BLaER1 (cell line): ENCODE data around the gene PRUNE1.

ENCODE experiments used
- H3K27ac ChIP-seq: shearing (Covaris generic); formaldehyde crosslinking; 2 replicates; pipeline ENCODE4 v1.8.1; 2022
- H3K27me3 ChIP-seq: shearing (Covaris generic); formaldehyde crosslinking; 2 replicates; pipeline ENCODE4 v1.8.1; 2022
- H3K36me3 ChIP-seq: shearing (Covaris generic); formaldehyde crosslinking; 2 replicates; pipeline ENCODE4 v1.8.1; 2022
- H3K4me1 ChIP-seq: shearing (Covaris generic); formaldehyde crosslinking; 2 replicates; pipeline ENCODE4 v1.8.1; 2022
- H3K4me2 ChIP-seq: shearing (Covaris generic); formaldehyde crosslinking; 2 replicates; pipeline ENCODE4 v1.8.1; 2022
- H3K4me3 ChIP-seq: shearing (Covaris generic); formaldehyde crosslinking; 2 replicates; pipeline ENCODE4 v1.8.1; 2022
- H3K9ac ChIP-seq: shearing (Covaris generic); formaldehyde crosslinking; 2 replicates; pipeline ENCODE4 v1.8.1; 2022
- H3K9me3 ChIP-seq: shearing (Covaris generic); formaldehyde crosslinking; 2 replicates; pipeline ENCODE4 v1.8.1; 2022
- H4K20me1 ChIP-seq: shearing (Covaris generic); formaldehyde crosslinking; 2 replicates; pipeline ENCODE4 v1.8.1; 2022
- Cebpa-rat ChIP-seq: shearing (Covaris generic); IDR thresholded peaks from 2 replicates; pipeline ENCODE4 v1.8.1; 2022

The PRUNE1 gene

DNA sequence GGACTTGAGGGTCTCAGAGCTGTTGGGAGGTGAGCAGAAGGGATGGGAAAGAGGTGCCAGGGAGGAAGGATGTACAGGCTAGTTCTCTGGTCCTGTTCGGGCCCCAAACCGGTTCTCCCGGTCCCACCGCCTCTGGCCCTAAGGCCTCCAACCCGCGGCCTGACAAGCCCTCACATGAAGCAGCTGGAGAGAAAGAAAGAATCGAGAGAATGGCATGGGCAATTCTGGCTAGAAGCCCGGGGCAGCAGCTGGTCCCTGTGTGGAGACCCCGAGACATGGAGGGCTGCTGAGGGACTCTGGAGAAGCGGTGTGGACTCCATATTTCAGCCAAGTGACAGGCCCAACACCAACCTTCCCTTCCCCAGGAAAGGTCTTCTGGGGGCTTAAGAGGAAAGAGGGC, 50.4 kb downstream of the PRUNE1 start:
- peak overlapping the region; percentile 90 for H3K27ac ChIP-seq
- H4K20me1 ChIP-seq: peaks cover 54% of the 10 kb centered on the region
- H3K9ac ChIP-seq: peak overlapping the region; percentile 93
- peak overlapping the region; percentile 95 for H3K4me2 ChIP-seq
- H3K4me3 ChIP-seq: peak overlapping the region; percentile 94
- TF ChIP-seq Cebpa-rat: no peak
- H3K9me3 ChIP-seq: no peaks in the 10 kb centered on the region; the same call in 1 of the 2 replicates
- H3K36me3 ChIP-seq: peaks cover 56% of the 10 kb centered on the region
- H3K27me3 ChIP-seq: no peaks in the 10 kb centered on the region
- H3K4me1 ChIP-seq: peaks cover 66% of the 10 kb centered on the region

- Histone ChIP-seq H3K27me3 (no peaks in the 10 kb centered on the region), H3K4me1 (peaks cover 73% of the 10 kb centered on the region), H3K27ac (peak within 1 kb of the TSS; percentile 90), H3K9ac (peak within 1 kb of the TSS; percentile 93), H4K20me1 (peaks cover 51% of the 10 kb centered on the region), H3K36me3 (peaks cover 56% of the 10 kb centered on the region), H3K4me3 (peak within 1 kb of the TSS; percentile 94), H3K4me2 (peak within 1 kb of the TSS; percentile 95), H3K9me3 (no peaks in the 10 kb centered on the region; the same call in 1 of the 2 replicates)
- peak; percentile 98 for TF ChIP-seq Cebpa-rat
Measured at GRCh38 chr1:151059109-151060006, 51.1 kb downstream of the PRUNE1 start, which contains the start of gene CDC42SE1. CDC42SE1 (minus strand) TSS chr1:151059622; CDS start chr1:151055730, 3,892 bp downstream.

GRCh38 chr1:151060007-151060656, 51.9 kb downstream of the PRUNE1 start, which contains the start of gene MLLT11:
MLLT11 (plus strand) TSS chr1:151060397; CDS start chr1:151067225, 6,828 bp downstream.
- Histone ChIP-seq H3K27me3 (no peaks in the 10 kb centered on the region), H3K4me1 (peaks cover 77% of the 10 kb centered on the region), H3K9ac (peak within 1 kb of the TSS; percentile 93), H3K36me3 (peaks cover 53% of the 10 kb centered on the region), H4K20me1 (peaks cover 46% of the 10 kb centered on the region), H3K4me2 (peak within 1 kb of the TSS; percentile 95), H3K9me3 (no peaks in the 10 kb centered on the region; the same call in 1 of the 2 replicates), H3K27ac (peak within 1 kb of the TSS; percentile 90), H3K4me3 (peak within 1 kb of the TSS; percentile 94)
- TF ChIP-seq Cebpa-rat: no peak

DNA sequence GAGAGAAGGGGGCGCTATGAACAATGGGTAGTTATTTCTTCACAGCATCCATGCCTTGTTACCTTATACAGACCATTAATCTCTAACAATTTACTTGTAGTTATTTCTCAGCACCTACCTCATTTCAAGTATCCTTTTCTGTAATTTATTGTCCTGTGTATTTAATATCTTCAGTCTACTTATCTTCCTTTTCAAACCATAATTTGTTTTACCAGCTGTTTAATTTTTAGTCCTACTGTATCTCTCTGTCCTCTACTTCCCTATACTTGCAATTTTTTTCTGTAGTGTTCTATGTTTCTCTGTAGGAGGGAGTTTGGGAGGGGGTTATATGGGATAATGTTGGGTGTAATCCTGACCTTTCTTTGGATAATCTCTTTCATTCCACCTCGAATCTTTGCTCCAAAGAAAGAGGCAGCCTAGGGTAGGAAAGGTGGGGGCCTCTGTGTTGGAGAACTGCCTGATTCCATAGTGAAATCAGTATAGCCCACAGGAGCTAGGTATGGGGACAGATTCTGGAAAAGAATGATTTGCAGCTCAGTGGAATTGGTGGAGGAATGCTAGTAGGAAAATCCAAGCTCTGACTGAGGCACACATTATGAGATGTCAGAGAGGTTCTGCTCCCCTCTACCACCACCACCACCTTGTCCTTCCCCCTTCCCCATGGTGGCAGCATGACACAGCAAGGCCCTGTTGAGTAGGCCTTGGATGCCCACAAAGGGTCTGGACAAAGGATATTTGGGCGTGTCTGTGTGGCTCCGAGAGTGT, 52.6 kb downstream of the PRUNE1 start:
- Histone ChIP-seq H3K4me1 (peaks cover 73% of the 10 kb centered on the region), H3K36me3 (peaks cover 53% of the 10 kb centered on the region), H3K4me3 (peak overlapping the region; percentile 94), H3K4me2 (peak overlapping the region; percentile 95), H3K9me3 (no peaks in the 10 kb centered on the region; the same call in 1 of the 2 replicates), H3K27me3 (no peaks in the 10 kb centered on the region), H4K20me1 (peaks cover 39% of the 10 kb centered on the region), H3K27ac (peak overlapping the region; percentile 90), H3K9ac (peak overlapping the region; percentile 93)
- no peak for TF ChIP-seq Cebpa-rat

DNA sequence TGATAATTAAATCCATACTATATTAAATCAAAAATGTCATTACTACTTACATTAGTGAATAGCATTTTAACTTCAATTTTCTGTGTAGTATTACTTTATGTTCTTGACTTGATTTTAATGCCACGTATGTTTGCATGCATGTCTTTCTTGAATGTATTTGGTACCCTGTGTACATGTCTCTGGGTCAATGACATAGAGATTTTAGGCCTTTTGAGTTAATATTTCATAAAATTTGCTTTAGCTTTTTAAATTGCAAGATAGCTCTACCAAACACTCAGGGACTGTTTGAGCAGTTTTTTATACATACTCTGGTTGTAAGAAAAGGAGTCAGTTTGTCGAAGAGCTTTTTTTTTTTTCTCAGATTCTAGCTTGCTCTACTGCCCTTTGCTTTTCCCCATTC, 53.5 kb downstream of the PRUNE1 start:
- Histone ChIP-seq H3K4me3 (peak overlapping the region; percentile 94), H3K27ac (peak overlapping the region; percentile 90; the same call in 1 of the 2 replicates), H4K20me1 (peaks cover 30% of the 10 kb centered on the region), H3K4me1 (peaks cover 72% of the 10 kb centered on the region), H3K27me3 (no peaks in the 10 kb centered on the region), H3K9ac (peak overlapping the region; percentile 93), H3K36me3 (peaks cover 53% of the 10 kb centered on the region), H3K9me3 (no peaks in the 10 kb centered on the region; the same call in 1 of the 2 replicates), H3K4me2 (peak overlapping the region; percentile 95)
- no peak for TF ChIP-seq Cebpa-rat

DNA sequence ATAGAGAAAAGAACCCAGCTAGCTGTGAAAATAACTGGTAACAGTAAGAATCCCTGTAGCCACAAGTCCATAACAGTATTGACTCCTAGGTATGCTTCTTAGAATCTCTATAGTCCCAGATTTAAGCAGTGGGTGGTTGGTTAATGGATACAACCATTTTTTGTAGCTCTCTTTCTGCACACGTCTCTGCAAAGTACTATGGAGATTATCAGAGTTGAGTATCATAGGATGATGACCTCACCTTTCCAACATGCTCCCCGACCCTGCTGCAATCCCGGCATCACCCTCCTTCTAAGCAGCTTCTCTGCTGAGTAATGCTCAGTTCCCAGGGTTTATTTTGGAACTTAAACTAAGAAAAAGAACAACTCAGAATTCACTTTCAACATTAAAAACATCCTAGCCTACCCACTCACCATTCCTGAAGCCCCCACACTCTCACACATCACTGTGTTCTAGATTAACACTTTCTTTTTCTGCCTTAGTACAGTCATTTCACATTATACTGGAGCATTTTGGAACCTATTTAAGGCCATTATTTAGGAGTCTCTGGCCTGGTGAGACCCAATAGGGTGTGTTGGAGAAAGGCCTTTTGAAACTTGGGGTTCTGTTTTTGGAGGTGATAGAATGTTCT, 54.6 kb downstream of the PRUNE1 start:
- Histone ChIP-seq H3K27me3 (no peaks in the 10 kb centered on the region), H3K4me2 (peak overlapping the region; percentile 95), H3K9ac (no peak overlapping the region), H3K27ac (no peak overlapping the region), H3K9me3 (no peaks in the 10 kb centered on the region; the same call in 1 of the 2 replicates), H3K4me3 (peak overlapping the region; percentile 94; the same call in 1 of the 2 replicates), H3K4me1 (peaks cover 70% of the 10 kb centered on the region), H3K36me3 (peaks cover 52% of the 10 kb centered on the region), H4K20me1 (peaks cover 19% of the 10 kb centered on the region)
- TF ChIP-seq Cebpa-rat: no peak

DNA sequence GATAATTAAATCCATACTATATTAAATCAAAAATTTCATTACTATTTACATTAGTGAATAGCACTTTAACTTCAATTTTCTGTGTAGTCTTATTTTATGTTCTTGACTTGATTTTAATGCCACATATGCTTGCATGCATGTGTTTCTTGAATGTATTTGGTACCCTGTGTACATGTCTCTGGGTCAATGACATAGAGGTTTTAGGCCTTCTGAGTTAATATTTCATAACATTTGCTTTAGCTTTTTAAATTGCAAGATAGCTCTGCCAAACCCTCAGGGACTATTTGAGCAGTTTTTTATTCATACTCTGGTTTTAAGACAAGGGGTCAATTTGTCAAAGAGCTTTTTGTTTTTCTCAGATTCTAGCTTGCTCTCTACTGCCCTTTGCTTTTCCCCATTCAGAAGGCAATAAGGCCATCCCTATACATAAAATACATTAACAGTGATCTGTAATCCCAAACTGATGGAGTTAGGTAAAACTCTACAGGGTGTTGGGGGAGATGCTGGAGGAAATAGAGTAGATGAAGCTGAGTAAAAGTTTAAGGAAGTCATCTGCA, 56.9 kb downstream of the PRUNE1 start:
- no peaks in the 10 kb centered on the region for H3K27me3 ChIP-seq
- H3K4me1 ChIP-seq: peaks cover 84% of the 10 kb centered on the region
- H3K4me2 ChIP-seq: peak overlapping the region; percentile 44; the same call in 1 of the 2 replicates
- no peak overlapping the region for H3K9ac ChIP-seq
- H3K36me3 ChIP-seq: peaks cover 64% of the 10 kb centered on the region
- no peaks in the 10 kb centered on the region; the same call in 1 of the 2 replicates for H3K9me3 ChIP-seq
- no peak for TF ChIP-seq Cebpa-rat
- H4K20me1 ChIP-seq: peaks cover 6% of the 10 kb centered on the region; the same call in 1 of the 2 replicates
- no peak overlapping the region for H3K4me3 ChIP-seq
- no peak overlapping the region for H3K27ac ChIP-seq

DNA sequence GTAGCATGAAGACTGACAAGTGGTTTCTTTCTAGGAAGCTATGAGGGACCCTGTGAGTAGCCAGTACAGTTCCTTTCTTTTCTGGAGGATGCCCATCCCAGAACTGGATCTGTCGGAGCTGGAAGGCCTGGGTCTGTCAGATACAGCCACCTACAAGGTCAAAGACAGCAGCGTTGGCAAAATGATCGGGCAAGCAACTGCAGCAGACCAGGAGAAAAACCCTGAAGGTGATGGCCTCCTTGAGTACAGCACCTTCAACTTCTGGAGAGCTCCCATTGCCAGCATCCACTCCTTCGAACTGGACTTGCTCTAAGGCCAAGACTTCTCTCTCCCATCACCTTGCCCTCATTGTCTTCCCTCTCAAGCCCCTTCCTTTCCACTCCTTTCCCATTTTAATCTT, 58.9 kb downstream of the PRUNE1 start:
- Histone ChIP-seq H3K27ac (no peak overlapping the region), H3K4me1 (peaks cover 80% of the 10 kb centered on the region), H3K9me3 (no peaks in the 10 kb centered on the region; the same call in 1 of the 2 replicates), H3K27me3 (no peaks in the 10 kb centered on the region), H3K9ac (no peak overlapping the region), H3K4me3 (no peak overlapping the region), H4K20me1 (peaks cover 6% of the 10 kb centered on the region; the same call in 1 of the 2 replicates), H3K4me2 (no peak overlapping the region), H3K36me3 (peaks cover 64% of the 10 kb centered on the region)
- TF ChIP-seq Cebpa-rat: no peak
